ENCODE data around the gene RGS16.
"Not testable (repeated sequence)": the region's sequence is repeated elsewhere in the genome, so short reads cannot be mapped to it uniquely, and the experiment has no call there.

The RGS16 gene, protein sequence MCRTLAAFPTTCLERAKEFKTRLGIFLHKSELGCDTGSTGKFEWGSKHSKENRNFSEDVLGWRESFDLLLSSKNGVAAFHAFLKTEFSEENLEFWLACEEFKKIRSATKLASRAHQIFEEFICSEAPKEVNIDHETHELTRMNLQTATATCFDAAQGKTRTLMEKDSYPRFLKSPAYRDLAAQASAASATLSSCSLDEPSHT

DNA sequence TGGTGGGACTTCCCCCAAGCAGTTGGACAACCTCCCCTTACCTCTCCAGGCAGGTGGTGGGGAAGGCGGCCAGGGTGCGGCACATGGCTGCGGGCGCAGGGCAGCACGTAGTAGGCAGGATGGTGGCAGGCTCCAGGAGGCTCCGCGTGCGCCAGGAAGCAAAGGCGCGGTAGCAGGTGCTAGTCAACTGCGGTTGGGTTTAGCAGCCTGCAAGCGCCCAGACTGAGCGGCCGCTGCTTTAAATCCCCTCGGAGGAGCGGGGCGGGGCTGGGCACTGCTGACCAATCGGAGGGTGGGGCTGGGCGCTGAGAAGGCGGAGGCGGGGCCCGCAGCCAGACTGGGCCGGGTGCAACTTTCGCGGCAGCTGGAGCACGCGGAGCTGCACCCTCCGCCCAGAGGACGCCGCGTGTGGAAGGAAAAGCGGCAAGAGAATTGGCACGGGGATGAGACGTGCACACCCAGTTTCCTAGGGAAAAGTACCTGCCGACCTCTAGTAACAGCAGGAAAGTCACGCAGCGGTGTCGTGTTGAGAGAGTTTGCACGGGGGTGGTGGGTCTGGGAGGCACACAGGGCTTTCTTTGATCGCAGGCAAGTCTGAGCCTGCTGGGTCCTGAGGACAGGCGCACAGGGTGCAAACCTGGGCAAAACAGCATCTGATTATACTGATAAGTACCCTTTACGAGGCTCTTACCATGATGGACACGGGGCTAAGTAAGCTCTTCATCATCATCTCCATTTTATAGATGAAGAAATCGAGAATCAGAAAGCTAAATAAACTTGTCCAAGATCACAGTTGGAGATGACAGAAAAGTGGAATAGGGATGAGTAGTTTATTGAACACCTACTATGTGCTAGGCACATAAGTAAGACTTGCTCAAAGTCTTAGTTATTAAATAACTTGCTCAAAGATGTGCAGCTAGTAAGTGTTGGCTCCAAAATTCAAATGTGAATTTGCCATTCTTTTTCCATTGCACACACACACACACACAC, at the start of gene RGS16:
TSS of gene RGS16 (minus strand) at position 215 of the 990 bp plus-strand sequence. CDS start at position 85, 130 bp downstream.
- H3K4me3 ChIP-seq (ENCODE audit: low read depth, low read length), result peak within 1 kb of the TSS; percentile 13

DNA sequence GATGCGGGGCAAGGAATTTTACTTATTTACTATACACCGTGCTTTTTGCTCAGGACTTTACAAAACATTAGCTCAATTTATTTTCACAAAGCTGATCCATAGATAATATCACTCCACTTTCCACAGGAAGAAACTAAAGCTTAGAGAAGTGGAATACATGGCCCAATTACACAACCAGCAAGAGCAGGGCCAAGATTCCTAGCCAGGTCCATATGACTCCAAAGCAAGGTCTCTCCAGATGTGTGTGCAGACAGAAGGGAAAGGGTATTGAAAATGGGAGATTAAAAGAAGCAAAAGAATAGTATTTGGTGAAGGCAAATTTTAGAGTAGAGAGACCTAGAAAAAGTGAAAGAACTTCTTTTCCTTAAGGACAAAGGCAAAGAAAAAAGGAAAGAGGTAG, 49.8 kb upstream of the RGS16 start:
- no peak overlapping the region for H3K4me3 ChIP-seq (ENCODE audit: low read depth, low read length)

DNA sequence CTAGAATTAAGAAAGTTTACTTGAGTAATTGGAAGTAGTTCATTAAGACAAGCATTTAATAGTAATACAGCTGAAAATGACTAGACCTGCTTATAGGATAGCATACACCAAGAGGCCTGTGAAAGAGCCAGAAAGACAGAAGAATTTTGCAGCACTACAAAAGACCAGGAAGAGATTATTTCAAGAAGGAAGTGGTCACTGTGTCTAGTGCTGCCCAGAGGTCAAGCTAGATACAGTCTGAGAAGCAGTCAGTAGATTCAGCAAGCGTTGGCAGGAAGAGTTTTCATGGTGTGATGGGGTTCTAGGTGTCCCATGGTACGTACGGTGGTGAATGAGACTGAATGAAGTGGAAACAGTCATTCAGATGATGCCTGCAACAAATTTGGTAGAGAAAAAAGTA, 48.7 kb upstream of the RGS16 start:
- H3K4me3 ChIP-seq (ENCODE audit: low read depth, low read length), result no peak overlapping the region

DNA sequence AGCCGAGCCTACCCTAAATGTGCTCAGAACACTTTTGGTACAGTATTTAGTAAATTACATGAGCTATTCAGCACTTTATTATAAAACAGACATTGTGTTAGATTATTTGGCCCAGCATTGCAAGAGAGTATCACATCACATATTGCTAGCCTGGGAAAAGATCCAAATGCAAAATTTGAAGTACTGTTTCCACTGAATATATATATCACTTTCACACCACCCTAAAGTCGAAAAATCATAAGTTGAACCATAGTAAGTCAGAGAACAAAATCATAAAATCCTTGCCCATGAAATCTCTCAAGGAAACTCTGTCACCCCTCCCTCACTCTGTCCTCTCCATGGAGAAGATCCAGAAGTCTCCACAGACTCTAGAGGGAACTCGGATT, 47.1 kb upstream of the RGS16 start:
- no peak overlapping the region for H3K4me3 ChIP-seq (ENCODE audit: low read depth, low read length)

DNA sequence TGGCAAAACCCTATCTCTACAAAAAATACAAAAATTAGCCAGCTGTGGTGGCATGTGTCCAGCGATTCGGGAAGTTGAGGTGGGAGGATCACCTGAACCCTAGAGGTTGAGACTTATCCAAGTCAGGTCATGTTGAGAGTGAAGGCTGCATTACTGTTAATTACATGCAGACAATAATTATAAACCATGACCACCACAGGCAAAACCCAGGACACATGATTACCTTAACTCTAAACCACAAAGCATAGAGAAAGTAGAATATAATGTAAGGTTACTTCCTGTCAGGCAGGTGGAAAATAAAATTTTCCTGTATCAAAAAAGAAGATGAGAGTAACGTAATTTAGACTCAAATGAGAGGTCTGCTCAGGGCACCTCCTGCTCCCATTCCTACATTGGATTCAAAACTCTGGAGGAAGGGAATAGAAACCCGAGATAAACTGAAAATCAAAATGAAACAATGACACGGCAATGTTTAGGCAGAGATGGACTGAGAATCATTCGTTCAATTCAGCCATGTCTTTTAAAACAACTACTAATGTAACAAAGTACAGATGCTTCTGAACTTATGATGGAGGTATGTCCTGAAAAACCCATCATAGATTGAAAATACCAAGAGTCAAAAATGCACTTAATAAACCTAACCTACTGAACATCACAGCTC, 46.6 kb upstream of the RGS16 start:
- H3K4me3 ChIP-seq (ENCODE audit: low read depth, low read length), result no peak overlapping the region

DNA sequence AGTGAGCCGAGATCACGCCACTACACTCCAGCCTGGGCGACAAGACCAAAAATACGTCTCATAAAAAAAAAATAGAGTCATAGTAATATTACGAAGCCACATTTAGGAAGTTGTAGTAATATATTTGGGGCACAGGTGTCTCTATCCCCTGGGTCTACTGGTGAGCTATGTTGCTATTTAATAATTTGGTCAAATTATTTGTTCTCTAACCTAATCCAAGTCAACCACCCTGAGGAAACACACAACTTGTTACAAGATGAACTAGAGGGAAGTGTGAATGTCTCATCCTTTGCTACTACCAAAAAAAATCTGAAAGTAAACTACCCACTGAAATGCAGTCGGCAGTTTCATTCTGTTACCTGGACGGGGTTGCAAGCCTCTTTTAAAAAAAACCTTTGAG, 44.9 kb upstream of the RGS16 start:
- H3K4me3 ChIP-seq (ENCODE audit: low read depth, low read length), result no peak overlapping the region

DNA sequence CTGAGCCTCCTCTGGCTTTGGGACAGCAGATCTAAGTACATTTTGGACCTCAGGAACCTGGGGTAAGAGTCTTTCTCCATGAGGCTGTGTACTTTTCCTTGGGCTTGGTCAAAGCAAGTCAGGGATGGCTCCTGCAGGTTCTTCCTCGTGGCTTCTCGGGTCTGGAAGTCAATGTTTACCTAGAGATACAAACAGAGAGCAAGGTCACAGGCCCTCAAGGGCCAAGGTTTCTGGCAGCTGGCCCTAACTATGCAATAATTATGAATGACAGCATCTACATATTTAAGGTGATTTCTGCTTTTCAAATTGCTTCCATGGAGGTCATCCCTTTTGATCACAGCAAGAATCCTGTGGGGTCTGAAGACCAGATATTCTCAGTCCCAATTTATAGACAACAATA, 42.5 kb upstream of the RGS16 start:
- no peak overlapping the region for H3K4me3 ChIP-seq (ENCODE audit: low read depth, low read length)

DNA sequence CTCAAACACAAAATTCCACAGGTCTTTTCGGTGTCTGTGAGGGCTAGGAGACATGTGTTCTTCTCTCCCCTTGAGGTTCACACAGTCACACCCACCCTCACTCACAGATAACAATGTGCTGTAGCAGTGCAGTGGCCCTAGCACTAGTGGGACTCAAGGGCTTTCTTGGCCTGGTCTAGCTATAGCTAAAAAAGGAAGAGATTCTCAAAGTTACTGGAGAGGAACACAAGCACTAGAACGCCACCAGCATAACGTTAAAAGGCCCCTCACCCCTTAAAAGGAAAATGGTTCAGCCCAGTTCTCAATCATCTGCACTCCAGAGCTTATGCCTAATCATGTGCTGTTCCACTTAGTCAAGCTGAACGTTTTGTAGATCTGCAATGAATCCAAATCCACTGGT, 40.7 kb upstream of the RGS16 start:
- H3K4me3 ChIP-seq (ENCODE audit: low read depth, low read length), result no peak overlapping the region

DNA sequence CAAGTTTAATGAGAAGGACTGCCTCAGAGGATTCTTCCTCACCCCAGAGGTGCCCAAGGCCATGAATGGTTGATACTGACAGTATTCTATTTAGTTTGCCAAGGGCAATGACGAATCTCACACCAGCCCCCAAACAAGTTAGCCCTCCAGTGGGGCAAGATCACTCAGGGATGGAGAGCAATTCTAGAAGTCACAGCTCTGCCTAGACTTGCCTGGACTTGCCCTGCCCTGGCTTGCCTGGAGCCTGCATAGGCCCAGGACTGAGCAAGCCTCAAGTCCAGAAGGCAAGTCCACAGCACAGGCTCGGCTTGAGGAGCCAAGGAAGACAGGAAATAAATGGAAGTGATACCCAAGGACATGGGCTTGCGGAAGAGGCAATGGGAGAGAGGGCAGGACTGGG, 39.5 kb upstream of the RGS16 start:
- no peak overlapping the region for H3K4me3 ChIP-seq (ENCODE audit: low read depth, low read length)

DNA sequence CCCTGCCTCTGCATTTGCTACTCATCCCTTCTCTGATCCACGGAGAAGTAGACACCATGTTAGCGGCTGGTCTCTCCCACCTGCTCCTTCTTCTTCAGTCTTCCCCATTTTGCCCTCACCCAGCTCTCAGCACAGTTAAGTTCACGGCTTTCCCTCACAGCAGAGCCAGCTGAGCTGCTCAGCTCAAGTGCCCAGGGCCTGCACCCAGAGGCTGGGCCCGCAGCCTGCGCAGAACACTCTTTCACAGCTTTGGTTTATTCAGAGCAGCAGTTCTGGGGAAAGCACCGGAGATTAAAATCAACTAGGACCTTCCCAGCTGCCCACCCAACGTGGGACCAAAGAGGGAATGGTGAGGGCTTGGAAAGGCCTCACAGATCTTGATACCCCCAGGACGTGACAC, 38.3 kb upstream of the RGS16 start:
- no peak overlapping the region for H3K4me3 ChIP-seq (ENCODE audit: low read depth, low read length)

DNA sequence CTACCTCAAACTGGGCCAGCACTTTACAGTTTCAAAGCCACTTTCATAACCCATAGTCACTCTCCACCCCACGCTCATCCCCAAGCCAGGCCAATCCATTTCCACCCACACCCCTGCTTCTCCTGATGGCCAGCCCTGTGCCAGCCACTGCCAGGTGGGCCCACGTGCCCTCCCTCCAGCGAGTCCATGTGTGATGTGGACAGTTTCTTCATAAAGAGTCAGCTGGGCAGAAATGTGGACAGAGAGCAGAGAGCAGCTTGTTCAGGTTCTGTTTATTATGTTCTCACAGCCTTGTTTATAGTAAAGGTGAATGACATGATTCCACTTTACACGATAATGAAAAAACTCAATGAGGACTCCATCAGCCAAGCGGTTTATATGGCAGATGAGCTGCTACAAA, 37.4 kb upstream of the RGS16 start:
- no peak overlapping the region for H3K4me3 ChIP-seq (ENCODE audit: low read depth, low read length)

DNA sequence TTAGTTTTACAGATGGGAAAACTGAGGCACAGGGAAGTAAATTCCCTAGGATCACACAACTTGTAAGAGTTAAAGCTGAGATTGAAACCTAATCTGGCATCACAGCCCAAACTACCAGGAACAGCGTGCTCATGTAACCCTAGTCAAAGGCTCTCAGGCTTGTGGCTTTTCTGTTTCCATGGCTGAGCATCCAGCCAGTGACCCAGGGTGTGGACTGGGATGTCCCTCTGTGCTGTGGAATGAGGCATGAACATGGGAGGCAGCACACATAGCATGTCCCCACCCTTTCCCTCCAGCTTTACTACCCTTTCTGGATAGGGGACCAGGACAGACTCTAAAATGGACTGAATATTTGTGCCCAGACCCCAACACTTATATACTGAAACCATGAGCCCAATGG, 35.1 kb upstream of the RGS16 start:
- no peak overlapping the region for H3K4me3 ChIP-seq (ENCODE audit: low read depth, low read length)

DNA sequence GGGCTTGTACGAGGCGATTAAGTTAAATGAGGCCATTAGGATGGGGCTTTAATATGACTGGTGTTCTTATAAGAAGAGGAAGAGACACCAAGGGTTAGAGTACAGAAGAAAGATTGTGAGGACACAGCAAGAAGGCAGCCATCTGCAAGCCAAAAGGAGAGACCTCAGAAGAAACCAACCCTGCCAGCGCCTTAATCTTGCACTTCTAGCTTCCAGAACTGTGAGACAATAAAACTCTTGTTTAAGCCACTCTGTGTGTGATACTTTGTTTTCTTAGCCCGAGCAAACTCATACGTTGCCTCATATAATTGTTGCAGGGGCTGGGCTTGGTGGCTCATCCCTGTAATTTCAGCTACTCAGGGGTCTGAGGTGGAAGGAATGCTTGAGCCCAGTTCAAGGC, 33.6 kb upstream of the RGS16 start:
- H3K4me3 ChIP-seq (ENCODE audit: low read depth, low read length), result no peak overlapping the region

DNA sequence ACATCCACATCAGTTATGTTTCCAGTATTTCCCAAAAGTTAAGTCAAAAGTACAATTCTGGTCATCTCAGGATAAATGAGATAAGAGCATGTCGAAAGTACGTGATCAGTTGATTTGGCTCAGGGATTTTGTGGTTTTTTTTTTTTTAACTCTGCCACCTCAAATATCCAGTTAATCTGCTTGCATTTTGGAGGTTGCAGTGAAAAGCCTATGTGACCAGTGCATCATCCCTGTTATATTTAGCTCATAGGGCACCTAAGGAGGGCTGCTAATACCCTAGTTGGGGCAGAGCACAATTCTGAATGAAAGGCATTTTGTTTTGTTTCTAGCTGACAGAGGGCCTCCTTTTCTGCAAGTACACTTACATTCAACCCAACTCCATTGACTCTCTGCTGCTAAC, 31.7 kb upstream of the RGS16 start:
- H3K4me3 ChIP-seq (ENCODE audit: low read depth, low read length), result no peak overlapping the region

DNA sequence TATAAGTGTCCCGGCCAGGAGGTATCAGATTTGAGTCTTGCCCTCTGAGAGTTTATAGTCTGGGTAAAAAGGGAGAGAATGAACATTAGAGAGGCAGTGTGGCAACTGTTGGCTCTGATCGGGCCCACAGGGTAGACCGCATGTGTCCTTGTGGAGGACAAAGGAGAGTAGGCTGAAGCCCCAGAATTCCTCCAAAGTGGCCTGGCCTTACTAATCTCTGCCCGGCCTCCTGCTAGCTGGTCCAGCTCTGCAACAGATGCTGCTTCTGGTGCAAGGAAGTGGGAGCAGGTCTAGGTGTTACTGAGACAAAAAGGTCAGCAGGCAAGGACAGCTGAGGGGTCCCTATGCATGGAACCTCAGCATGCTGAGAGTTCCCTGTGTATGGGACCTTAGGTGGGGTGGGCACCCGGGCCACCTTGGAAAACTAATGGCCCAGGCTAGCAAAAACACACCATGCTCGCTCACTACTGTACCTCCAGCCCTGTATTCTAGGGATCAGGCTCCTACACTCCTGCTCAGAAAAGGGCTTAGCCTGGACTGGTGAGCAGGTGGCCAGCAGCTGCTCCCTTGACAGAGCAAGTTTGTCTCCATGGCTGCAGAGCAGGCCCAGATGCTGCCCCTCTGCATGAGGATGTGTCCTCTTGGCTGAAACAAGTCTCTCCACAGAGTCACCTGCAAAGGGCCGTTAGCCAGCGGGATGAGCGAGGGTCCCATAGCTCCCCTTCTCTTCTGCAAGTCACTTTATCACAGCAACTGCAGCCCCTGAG, 30.3 kb upstream of the RGS16 start:
- no peak overlapping the region for H3K4me3 ChIP-seq (ENCODE audit: low read depth, low read length)

DNA sequence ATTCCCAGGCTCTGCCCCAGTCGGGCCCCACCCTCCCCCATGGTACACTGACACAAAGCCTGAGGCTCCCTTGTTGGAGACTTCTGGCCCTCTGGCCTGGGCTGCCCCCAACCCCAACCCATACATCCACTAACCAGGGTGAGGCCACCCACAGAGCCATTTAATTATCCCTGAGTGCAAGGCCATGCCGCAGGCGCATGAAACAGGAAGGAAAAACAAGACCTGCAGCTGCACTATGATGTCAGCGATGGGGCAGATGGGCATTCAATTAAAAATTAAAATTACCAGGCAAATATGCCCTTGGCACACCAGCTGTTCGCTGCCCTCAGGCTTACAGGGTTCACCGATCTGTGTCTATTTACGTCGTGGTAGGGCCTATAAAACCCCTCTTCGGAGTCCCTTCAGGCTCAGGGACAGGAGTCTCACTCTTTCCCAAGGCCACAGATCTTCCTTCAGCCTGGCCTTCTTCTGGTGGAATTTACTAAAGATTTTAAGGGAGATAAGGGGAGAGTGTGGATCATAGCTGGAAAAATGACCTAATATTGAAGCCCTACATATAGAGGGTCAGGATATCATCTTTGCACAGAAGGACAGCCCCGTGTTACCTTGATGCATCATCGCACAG, 29.6 kb upstream of the RGS16 start:
- no peak overlapping the region for H3K4me3 ChIP-seq (ENCODE audit: low read depth, low read length)

DNA sequence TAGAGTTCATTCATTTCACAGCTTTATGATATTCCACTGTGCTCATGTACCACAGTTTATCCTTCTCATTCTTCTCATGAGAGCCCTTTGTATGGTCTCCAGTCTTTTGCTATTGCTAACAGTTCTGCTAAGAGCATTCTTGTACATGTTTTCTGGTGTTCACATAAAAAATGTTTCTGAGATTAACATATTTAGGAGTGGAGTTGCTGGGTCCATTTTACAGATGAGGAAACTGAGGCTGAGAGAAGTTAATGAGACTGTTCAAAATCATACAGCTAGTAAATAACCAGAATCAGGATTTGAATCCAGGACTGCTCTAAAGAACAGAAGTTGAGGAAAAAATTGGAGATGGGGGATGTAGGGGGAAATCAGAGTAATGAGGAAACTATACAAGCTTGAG, 28.8 kb upstream of the RGS16 start:
- H3K4me3 ChIP-seq (ENCODE audit: low read depth, low read length), result no peak overlapping the region

DNA sequence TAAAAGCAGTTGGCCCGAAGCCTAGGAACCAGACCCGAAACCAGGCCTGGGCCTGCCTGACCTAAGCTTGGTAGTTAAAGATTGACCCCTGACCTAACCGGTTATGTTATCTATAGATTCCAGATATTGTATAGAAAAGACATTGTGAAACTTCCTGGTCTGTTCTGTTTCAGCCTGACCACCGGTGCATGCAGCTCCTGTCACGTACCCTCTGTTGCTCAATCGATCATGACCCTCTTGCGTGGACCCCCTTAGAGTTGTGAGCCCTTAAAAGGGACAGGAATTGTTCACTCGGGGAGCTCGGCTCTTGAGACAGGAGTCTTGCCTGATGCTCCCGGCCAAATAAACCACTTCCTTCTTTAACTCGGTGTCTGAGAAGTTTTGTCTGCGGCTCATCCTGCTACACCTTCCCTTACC, 28.3 kb upstream of the RGS16 start:
- not testable (repeated sequence) for H3K4me3 ChIP-seq (ENCODE audit: low read depth, low read length)

DNA sequence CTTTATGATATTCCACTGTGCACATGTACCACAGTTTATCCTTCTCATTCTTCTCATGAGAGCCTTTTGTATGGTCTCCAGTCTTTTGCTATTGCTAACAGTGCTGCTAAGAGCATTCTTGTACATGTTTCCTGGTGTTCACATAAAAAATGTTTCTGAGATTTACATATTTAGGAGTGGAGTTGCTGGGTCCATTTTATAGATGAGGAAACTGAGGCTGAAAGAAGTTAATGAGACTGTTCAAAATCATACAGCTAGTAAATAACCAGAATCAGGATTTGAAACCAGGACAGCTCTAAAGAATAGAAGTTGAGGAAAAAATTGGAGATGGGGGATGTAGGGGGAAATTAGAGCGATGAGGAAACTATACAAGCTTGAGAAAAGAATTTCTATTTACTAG, 27.8 kb upstream of the RGS16 start:
- no peak overlapping the region for H3K4me3 ChIP-seq (ENCODE audit: low read depth, low read length)

DNA sequence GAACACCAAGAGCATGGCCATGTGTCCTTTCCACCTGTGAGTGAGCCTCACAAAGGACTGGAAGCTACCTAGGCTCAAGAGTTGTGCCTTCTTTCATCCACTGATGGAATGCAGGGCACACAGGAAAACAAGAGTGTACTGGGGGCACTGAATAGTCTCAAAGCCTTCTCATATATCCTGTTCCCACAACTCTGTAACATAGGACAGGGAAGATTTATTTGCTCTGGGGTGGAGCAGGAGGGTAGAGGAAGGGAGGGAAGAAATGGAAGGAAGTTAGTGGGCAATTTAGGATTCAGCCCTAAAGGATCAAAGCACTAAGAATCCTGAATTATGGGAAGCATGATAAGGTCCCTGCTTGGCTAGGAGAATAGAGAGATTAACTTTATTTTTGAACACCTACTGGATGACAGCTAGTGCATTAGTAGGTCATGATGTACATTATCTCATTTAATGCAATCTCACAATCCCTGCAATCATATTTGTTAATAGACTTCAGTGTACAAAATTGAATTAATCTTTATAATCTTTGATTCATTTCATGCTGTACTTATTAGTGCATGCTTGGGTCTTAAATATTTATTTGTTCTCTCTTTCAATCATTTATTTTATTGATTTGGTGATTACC, 27.0 kb upstream of the RGS16 start:
- H3K4me3 ChIP-seq (ENCODE audit: low read depth, low read length), result no peak overlapping the region
